AG04450 (cell line): Measurements from ENCODE around the gene NOTCH2. TPM values are rescaled to one million over a fixed set of nuclear protein-coding genes. Genes with fewer than 3 reads are reported as not detected.

Experiments used
- CTCF ChIA-PET: fragments of 300-600, 350-600 bp; formaldehyde crosslinking; extraction: SDS; loops from one replicate; lab custom pipeline; 2022; ENCODE audit warnings: antibody characterized with exemption, inconsistent platforms; lab: Charles Lee
- POLR2A ChIA-PET: fragments of 350-600 bp; formaldehyde crosslinking; extraction: SDS; loops from one replicate; lab custom pipeline; 2021; ENCODE audit warnings: antibody characterized with exemption, inconsistent platforms; lab: Yijun Ruan, JAX
- DNase-seq: peaks from one replicate; pipeline ENCODE4 v3.0.0-alpha.2; 2011; ENCODE audit warnings: low read depth, low spot score
- H3K27ac ChIP-seq: one replicate; pipeline ENCODE4 v1.5.1; 2012; ENCODE audit warnings: low read depth, low read length, control low read depth
- H3K27me3 ChIP-seq: one replicate; pipeline ENCODE4 v1.6.0; 2012; ENCODE audit warnings: low read length; ENCODE audit not compliant: control insufficient read depth, insufficient read depth
- H3K4me3 ChIP-seq: 2 replicates; pipeline ENCODE4 v1.5.1; 2011; ENCODE audit warnings: mild to moderate bottlenecking, low read depth, low read length, control low read depth
- H3K9me3 ChIP-seq: 2 replicates; pipeline ENCODE4 v1.5.1; 2012; ENCODE audit warnings: low read length; ENCODE audit not compliant: control insufficient read depth, insufficient read depth
- CTCF ChIP-seq: IDR thresholded peaks from 2 replicates; pipeline ENCODE4 v1.5.1; 2011; ENCODE audit warnings: low read depth, low read length, control low read depth, inconsistent platforms
- polyA plus RNA-seq: library from polyadenylated mRNA; depleted of rRNA; stranded (reverse); fragments of >200 nt; gene quantifications from 2 replicates; pipeline ENCODE4 v1.2.3, GENCODE V29; 2011; rRNA removed

NOTCH2 gene
- polyA plus RNA-seq, 1 experiment = 47.0 TPM

- POLR2A ChIA-PET = interaction anchor here (0.7 to 1.1 kb wide), 2 partner anchors 9 to 80 kb away, joined by 3 to 5 read pairs; no protein-coding TSS in a partner anchor
Observed at GRCh38 chr1:119868176-119868575, 201.3 kb downstream of the NOTCH2 start.

GRCh38 chr1:119866451-119866850 lies 203.0 kb downstream of the NOTCH2 start:
- POLR2A ChIA-PET = no interaction called here
- Histone ChIP-seq H3K27ac (no peak overlapping the region), H3K9me3 (no peaks in the 10 kb centered on the region), H3K27me3 (no peaks in the 10 kb centered on the region), H3K4me3 (no peak overlapping the region)
- TF ChIP-seq CTCF = no peak
- CTCF ChIA-PET = interaction anchor here (0.9 to 2.3 kb wide), 2 partner anchors 58 to 123 kb away, joined by 3 to 13 read pairs; no protein-coding TSS in a partner anchor
- no peak for DNase-seq

More at GRCh38 chr1:119868176-119868575, 201.3 kb downstream of the NOTCH2 start:
- TF ChIP-seq CTCF = no peak
- no peak for DNase-seq
- Histone ChIP-seq H3K9me3 (no peaks in the 10 kb centered on the region), H3K27me3 (no peaks in the 10 kb centered on the region), H3K27ac (no peak overlapping the region), H3K4me3 (no peak overlapping the region)
- CTCF ChIA-PET = interaction anchor here (0.9 to 3.2 kb wide), 5 partner anchors 59 to 124 kb away, joined by 3 to 22 read pairs (median 4); no protein-coding TSS in a partner anchor

- no peak for TF ChIP-seq CTCF
- Histone ChIP-seq H3K9me3 (no peaks in the 10 kb centered on the region), H3K27me3 (no peaks in the 10 kb centered on the region), H3K4me3 (no peak overlapping the region), H3K27ac (peak overlapping the region; percentile 47)
- ChIA-PET CTCF (interaction anchor here (1.1 to 2.3 kb wide), 3 partner anchors 20 to 83 kb away, joined by 4 to 13 read pairs (median 4); no protein-coding TSS in a partner anchor), POLR2A (no interaction called here)
- peak; percentile 88 for DNase-seq
Observed at GRCh38 chr1:119865627-119866026, 203.8 kb downstream of the NOTCH2 start.

- Histone ChIP-seq H3K27me3 (no peaks in the 10 kb centered on the region), H3K9me3 (no peaks in the 10 kb centered on the region), H3K4me3 (no peak overlapping the region), H3K27ac (peak overlapping the region; percentile 53)
- DNase-seq = peak; percentile 29
- ChIA-PET POLR2A (no interaction called here), CTCF (no interaction called here)
- no peak for TF ChIP-seq CTCF
Observed at GRCh38 chr1:119862276-119862675, 207.2 kb downstream of the NOTCH2 start.

Other genes with a start within 250 kb of the NOTCH2 start
- gene ADAM30, start 173.1 kb downstream of the NOTCH2 start, polyA plus RNA-seq = not detected in 2 replicates
- 60.0 and 73.9 TPM in 2 replicates for gene SEC22B, start 106.9 kb upstream of the NOTCH2 start, polyA plus RNA-seq